Measurements from ENCODE around the gene SCAMP5. TPM values are rescaled to one million over a fixed set of nuclear protein-coding genes. Genes with fewer than 3 reads are reported as not detected.

Gene SCAMP5
- polyA plus RNA-seq, 1 donor, result 47.9 TPM

GRCh38 chr15:75045332-75046015 lies 50.1 kb downstream of the SCAMP5 start:
- DNase-seq, result no peak

- DNase-seq, result no peak
Measured at GRCh38 chr15:75048394-75048793, 53.0 kb downstream of the SCAMP5 start.

- DNase-seq, result no peak
Measured at GRCh38 chr15:75049392-75049791, 54.0 kb downstream of the SCAMP5 start.

DNA sequence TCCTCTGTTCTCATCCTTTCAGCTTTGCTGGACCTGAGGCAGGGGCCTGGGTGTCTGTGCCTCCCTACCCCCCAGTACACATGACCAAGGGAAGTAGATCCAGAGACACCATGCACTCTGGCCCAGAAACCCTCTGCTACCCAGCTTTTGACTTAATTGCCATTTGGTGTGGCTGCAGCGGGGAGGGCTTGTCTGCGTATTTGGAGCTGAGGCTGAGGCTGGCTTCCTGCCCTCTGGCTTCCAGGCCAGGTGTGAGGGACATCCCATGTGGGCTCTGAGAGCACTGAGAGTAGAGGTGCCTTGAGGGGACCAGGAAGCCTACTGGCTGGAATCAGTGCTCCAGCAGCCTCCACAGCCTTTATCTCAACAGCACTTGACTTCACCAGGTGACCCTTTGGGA lies 54.9 kb downstream of the SCAMP5 start:
- DNase-seq, result no peak

GRCh38 chr15:75051191-75051608 lies 55.8 kb downstream of the SCAMP5 start:
- no peak for DNase-seq

- DNase-seq, result no peak
Measured at GRCh38 chr15:75051711-75052110, 56.3 kb downstream of the SCAMP5 start.

DNA sequence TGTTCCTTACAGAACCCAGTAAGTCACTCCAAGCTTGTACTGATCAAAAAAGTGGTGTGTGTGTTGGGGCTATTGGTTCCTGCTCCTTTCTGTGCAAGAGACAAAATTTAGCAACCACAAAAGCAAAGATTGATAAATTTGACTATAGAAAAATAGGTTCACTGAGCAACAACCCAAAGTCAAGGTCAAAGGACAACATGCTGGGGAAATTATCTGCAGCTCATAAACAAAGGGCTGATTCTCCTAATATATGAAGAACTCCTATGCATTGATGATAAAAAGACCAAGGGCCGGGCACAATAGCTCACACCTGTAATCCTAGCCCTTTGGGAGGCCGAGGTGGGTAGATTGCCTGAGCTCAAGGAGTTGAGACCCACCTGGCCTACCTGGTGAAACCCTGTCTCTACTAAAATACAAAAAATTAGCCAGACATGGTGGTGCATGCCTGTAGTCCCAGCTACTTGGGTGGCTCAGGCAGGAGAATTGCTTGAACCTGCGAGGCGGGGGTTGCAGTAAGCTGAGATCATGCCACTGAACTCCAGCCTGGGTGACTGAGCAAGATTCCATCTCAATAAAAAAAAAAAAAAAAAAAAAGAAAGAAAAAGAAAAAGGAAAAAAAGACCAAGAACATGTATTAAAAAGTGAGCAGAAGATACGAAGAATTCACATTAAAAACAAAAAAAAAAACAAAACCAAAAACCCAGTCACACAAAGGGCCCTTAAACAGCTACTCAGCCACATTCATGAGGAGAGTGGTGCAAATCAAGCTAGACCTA lies 57.8 kb downstream of the SCAMP5 start:
- no peak for DNase-seq

DNA sequence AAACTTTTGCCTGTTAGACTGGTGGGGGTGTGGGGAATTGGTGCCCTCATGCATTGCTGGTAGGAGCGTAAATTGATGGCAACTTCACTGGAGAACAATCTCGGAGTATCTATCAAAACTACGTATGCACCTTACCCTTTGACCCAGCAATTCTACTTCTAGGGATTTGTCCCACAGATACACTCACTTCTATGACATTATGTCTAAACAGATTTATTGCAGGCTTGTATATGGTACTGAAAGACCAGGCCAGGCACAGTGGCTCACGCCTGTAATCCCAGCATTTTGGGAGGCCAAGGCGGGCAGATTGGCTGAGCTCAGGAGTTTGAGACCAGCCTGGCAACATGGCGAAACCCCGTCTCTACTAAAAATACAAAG lies 58.4 kb downstream of the SCAMP5 start:
- no peak for DNase-seq

DNA sequence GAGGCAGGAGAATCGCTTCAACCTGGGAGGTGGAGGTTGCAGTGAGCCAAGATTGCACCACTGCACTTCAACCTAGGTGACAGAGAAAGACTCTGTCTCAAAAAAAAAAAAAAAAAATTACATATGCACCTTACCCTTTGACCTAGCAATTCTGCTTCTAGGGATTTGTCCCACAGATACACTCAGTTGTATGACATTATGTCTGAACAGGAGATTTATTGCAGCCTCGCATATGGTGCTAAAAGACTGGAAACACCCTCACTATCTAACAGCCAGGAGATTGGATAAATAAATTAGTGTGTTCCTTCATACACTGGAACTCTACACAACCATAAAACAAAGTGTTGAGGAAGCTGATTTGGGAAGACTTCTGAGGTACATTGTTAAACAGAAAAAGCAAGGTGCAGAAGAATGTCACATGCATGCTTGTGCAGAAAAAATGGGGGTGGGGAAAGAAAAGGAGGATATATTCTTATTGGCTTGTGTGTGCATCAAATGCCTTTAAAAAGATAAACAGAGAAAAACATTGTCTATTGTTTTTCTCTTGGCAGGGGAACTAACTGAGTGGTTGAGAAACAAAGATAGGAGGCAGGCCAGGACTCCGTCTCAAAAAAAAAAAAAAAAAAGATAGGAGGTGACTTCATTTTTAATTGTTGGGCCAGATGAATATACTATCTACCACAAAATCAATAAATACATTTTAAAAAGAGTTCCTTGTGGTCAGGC lies 59.0 kb downstream of the SCAMP5 start:
- DNase-seq, result no peak

GRCh38 chr15:75056036-75056435 lies 60.7 kb downstream of the SCAMP5 start:
- DNase-seq, result no peak

GRCh38 chr15:75058127-75058905 lies 63.0 kb downstream of the SCAMP5 start:
- no peak for DNase-seq

DNA sequence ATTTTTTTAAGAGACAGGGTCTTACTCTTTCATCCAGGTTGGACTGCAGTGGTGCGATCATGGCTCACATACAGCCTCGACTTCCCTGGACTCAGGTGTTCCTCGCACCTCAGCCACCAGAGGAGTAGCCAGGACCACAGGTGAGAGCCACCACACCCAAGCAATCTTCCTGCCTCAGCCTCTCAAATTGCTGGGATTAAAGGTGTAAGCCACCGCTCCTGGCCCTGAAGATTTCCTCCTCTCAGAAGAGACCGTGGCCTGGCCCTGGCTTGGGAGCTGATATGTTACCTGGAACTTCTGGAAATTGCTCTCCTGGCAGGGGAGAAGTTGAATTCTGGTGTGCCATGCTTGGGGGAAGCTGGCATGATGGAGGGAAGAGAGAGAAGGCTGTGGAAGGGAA lies 64.2 kb downstream of the SCAMP5 start:
- DNase-seq, result no peak

DNA sequence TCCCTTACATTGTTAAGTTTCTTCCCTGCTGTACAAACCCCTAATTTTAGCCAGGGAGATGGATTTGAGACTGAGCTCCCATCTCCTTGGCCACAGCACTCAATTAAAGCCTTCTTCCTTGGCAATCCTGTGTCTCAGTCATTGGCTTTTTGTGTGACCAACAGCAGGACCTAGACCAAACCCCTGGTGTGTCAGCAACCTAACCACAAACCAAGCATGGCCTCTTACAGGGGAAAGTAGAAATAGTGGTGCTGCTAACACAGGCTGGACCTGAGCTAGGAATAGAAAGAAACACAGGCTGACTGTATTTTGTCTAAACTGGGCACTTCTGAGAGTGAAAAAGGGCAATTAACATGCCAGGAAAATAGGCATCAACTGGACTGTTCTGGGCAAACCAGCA lies 65.9 kb downstream of the SCAMP5 start:
- no peak for DNase-seq

GRCh38 chr15:75062706-75063105 lies 67.3 kb downstream of the SCAMP5 start:
- DNase-seq, result no peak

- DNase-seq, result no peak
Measured at GRCh38 chr15:75063338-75063737, 68.0 kb downstream of the SCAMP5 start.

DNA sequence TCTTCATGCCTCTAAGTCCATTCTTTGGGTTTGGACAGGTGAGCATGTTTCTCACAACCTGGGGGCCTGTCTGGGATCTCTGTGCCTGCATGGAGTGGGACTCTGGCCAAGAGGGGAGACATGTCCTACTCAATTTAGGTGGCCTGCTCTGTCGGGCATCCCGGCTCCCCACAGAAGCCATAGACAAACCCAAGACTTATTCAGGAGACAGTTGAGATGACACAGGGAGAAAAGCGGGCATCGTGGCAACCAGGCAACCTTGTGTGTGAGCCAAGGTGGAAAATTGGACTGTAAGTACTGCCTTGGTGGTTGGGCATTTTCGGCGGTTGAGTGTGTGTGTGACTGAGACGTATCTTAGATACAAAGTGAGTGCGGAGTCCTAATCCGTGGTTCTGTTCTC lies 68.5 kb downstream of the SCAMP5 start:
- DNase-seq, result no peak

DNA sequence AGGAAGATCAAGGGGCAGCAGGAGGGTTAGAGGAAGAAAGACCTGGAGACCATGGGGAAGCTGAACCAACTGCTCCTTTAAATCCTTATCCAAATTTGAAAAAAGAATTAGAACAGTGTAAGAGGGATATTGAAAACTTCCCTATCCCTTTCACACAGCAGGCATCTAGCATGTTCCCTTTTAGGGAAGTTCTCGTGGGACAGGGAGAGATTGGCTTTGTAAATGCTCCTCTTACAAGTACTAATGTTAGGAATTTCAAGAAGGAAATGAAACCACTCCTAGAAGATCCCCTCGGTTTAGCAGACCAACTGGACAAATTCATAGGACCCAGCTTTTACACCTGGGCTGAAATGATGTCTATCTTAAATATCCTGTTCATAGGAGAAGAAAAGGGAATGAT lies 69.5 kb downstream of the SCAMP5 start:
- no peak for DNase-seq

DNA sequence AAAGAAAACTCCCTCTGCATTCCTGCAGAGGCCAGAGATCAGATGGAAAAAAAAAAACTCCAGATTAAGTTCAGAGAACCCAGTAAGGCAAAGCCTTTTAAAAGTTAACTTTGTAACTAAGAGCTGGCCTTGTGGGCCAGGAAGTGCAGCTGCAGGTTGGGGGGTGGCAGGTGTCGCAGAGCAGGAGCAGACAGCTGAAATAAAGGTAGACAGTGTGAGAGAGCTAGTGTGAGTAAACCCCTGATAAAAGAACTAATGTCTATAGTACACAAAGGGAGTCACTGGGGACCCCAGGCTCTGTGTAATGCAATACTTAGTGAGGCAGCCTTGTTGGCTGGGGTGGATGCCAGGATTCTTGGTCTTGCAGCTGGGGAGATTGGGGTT lies 70.1 kb downstream of the SCAMP5 start:
- no peak for DNase-seq

- DNase-seq, result no peak
Measured at GRCh38 chr15:75065851-75066509, 70.6 kb downstream of the SCAMP5 start.

DNA sequence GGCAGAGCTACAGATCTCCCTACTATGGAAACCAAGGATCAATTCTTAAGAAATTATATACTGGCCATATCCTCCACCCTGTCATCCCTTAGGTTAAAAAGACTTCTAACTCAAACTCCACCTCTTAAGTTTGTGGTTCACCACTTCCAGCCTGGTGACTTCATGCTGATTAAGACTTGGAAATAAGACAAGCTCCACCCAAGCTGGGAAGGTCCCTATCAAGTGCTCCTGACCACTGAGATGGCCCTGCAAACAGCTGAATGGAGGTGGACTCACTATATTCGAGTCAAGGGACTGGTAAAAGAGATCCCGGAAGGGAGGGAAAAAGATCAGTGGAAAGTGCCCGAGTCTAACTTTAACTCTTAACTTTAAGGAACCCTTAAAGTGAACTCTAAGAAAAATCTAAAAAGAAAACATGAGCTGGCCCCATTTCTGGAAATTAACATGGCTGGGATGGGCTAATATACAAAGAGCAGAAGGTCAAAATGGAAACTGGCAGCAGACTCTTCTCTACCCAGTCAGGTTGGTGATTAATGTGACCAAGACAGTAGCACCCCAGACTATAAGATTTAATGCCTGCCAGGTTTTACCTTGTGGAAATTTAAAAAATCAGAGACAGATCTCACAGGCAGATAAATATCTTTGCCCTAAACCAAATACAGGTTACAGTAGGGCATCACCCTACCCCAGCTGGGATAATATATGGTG lies 71.9 kb downstream of the SCAMP5 start:
- no peak for DNase-seq

- DNase-seq, result no peak
Measured at GRCh38 chr15:75068748-75069147, 73.4 kb downstream of the SCAMP5 start.
